ENCODE results near the gene IL16.

The IL16 gene

DNA sequence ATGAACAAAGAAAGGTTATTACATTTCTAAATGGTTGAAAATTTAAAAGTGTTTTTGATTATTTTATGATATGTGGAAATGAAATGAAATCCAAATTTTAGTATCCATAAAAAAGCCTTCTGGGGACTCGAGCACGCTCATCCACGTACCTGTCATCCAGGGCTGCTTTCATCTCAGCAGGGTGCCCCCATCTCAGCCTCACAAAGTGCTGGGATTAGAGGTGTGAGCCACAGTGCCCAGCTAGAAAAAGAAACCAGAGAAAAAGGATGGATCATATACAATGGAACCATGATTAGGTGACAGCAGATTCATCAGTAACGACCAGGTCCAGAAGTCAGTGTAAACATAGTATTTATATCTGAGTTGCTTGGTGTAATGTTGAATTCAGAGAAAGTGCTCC is 77.6 kb downstream of the IL16 start:
- Histone ChIP-seq H3K27me3 (ENCODE audit: insufficient read depth, low read length, poor library complexity) (no peaks in the 10 kb centered on the region), H2AFZ (ENCODE audit: low read depth, low read length) (no peak overlapping the region), H3K4me3 (ENCODE audit: low read depth in 1 of 2, low read length in 2 of 2) (no peak overlapping the region), H3K9ac (ENCODE audit: low read depth, low read length) (no peak overlapping the region), H3K79me2 (ENCODE audit: insufficient read depth, low read length) (no peaks in the 10 kb centered on the region), H3K27ac (ENCODE audit: low read length) (no peak overlapping the region), H3K4me2 (ENCODE audit: insufficient read depth, low read length) (no peak overlapping the region), H4K20me1 (ENCODE audit: insufficient read depth, low read length) (no peaks in the 10 kb centered on the region), H3K9me3 (ENCODE audit: insufficient read depth, low read length, severe bottlenecking) (peaks cover 12% of the 10 kb centered on the region), H3K4me1 (ENCODE audit: insufficient read depth, low read length) (peaks cover 12% of the 10 kb centered on the region), H3K36me3 (ENCODE audit: insufficient read depth, low read length) (no peaks in the 10 kb centered on the region)
- ATAC-seq (ENCODE audit: insufficient read depth, low read depth): no peak
- no peak for DNase-seq
- no peak for TF ChIP-seq EZH2 (IDR thresholded peaks at IDR 0.05; ENCODE audit: borderline replicate concordance, low read depth, low read length, severe bottlenecking)
- TF ChIP-seq, protein P1, sequence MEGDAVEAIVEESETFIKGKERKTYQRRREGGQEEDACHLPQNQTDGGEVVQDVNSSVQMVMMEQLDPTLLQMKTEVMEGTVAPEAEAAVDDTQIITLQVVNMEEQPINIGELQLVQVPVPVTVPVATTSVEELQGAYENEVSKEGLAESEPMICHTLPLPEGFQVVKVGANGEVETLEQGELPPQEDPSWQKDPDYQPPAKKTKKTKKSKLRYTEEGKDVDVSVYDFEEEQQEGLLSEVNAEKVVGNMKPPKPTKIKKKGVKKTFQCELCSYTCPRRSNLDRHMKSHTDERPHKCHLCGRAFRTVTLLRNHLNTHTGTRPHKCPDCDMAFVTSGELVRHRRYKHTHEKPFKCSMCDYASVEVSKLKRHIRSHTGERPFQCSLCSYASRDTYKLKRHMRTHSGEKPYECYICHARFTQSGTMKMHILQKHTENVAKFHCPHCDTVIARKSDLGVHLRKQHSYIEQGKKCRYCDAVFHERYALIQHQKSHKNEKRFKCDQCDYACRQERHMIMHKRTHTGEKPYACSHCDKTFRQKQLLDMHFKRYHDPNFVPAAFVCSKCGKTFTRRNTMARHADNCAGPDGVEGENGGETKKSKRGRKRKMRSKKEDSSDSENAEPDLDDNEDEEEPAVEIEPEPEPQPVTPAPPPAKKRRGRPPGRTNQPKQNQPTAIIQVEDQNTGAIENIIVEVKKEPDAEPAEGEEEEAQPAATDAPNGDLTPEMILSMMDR (IDR thresholded peaks at IDR 0.05; ENCODE audit: borderline replicate concordance, extremely low read depth, low read length, poor library complexity, severe bottlenecking): no peak

DNA sequence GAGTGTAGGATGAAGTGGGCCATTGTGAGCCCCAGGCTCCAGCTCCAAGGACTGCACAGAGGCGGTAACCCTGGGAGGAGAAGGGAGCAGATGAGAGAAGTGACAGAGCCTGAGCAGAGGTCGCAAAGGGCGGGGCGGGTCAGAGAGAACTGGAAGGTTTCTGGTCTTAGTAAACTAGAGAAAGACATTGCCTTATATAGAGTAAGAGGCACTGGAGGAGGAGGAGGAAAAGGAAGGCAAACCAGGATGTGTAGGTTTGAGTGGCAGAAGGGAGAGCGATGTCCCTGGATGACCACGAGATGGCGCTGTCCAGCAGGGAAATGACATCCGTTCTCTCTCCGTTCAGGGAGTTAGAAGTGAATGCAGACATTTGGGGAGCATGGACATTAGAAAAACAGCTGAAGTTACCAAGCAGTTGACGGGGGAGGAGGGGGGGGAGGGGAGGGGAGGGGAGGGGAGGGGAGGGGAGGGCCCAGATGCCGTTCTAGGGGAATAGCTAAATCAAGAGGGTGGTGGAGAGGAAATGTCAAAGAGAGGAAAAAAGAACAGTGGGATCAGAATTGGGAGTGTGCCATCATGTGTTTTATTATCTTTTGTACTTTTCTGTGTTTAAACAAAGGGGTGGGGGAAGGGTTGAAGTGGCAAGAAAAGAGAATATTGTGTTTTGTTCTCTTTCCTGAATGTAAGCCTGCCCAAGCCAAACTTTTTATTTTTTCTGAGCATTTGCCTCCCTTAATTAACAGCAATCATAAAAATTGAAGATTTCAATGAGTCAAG is 78.4 kb downstream of the IL16 start:
- peak; percentile 96 for ATAC-seq (ENCODE audit: insufficient read depth, low read depth)
- TF ChIP-seq, protein P1 (IDR thresholded peaks at IDR 0.05; ENCODE audit: borderline replicate concordance, extremely low read depth, low read length, poor library complexity, severe bottlenecking): peak; percentile 97
- no peak for TF ChIP-seq EZH2 (IDR thresholded peaks at IDR 0.05; ENCODE audit: borderline replicate concordance, low read depth, low read length, severe bottlenecking)
- H3K4me2 ChIP-seq (ENCODE audit: insufficient read depth, low read length): no peak overlapping the region
- DNase-seq: peak; percentile 75
- peaks cover 12% of the 10 kb centered on the region for H3K9me3 ChIP-seq (ENCODE audit: insufficient read depth, low read length, severe bottlenecking)
- peak overlapping the region; percentile 35; the same call in 1 of the 2 replicates for H2AFZ ChIP-seq (ENCODE audit: low read depth, low read length)
- no peaks in the 10 kb centered on the region for H3K27me3 ChIP-seq (ENCODE audit: insufficient read depth, low read length, poor library complexity)
- no peaks in the 10 kb centered on the region for H3K36me3 ChIP-seq (ENCODE audit: insufficient read depth, low read length)
- H3K79me2 ChIP-seq (ENCODE audit: insufficient read depth, low read length): no peaks in the 10 kb centered on the region
- H4K20me1 ChIP-seq (ENCODE audit: insufficient read depth, low read length): no peaks in the 10 kb centered on the region
- H3K4me1 ChIP-seq (ENCODE audit: insufficient read depth, low read length): peaks cover 9% of the 10 kb centered on the region
- H3K27ac ChIP-seq (ENCODE audit: low read length): peak overlapping the region; percentile 24; the same call in 1 of the 2 replicates
- H3K9ac ChIP-seq (ENCODE audit: low read depth, low read length): no peak overlapping the region
- H3K4me3 ChIP-seq (ENCODE audit: low read depth in 1 of 2, low read length in 2 of 2): no peak overlapping the region

DNA sequence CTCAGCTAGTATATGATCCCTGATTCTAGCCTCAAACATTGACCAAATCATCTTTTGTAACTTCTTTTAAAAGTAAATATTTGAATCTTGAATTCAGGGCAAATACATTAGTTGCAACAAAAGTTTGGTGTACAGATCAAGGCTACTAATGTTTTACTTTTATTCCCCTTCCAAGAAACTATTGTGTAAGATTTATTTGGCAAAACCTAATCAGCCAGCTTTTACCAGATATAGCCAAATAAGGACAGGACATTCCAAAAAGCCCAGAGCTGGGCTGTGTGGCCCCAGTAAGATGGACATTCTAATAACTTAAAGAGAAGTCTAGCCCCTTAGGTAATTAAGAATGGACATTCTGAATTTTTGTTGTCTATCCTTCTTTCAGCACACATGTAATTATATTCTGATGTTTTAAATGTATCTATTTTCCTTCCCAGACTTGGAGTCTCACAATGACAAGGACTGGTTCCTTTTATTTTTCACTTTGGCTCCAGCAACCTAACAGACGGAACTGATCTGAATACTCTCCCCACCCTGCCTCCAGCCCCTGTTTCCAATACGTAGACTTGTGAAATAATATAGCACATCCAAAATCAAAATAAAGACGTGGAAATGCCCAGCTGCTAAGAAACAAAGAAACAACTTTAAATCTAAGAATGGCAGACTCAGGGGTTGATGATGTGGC is 79.2 kb downstream of the IL16 start:
- H3K4me3 ChIP-seq (ENCODE audit: low read depth in 1 of 2, low read length in 2 of 2): no peak overlapping the region
- H3K4me2 ChIP-seq (ENCODE audit: insufficient read depth, low read length): no peak overlapping the region
- no peaks in the 10 kb centered on the region for H4K20me1 ChIP-seq (ENCODE audit: insufficient read depth, low read length)
- H3K27me3 ChIP-seq (ENCODE audit: insufficient read depth, low read length, poor library complexity): no peaks in the 10 kb centered on the region
- no peak overlapping the region for H3K9ac ChIP-seq (ENCODE audit: low read depth, low read length)
- H2AFZ ChIP-seq (ENCODE audit: low read depth, low read length): peak overlapping the region; percentile 2; the same call in 1 of the 2 replicates
- H3K79me2 ChIP-seq (ENCODE audit: insufficient read depth, low read length): no peaks in the 10 kb centered on the region
- ATAC-seq (ENCODE audit: insufficient read depth, low read depth) (no peak), DNase-seq (no peak)
- H3K9me3 ChIP-seq (ENCODE audit: insufficient read depth, low read length, severe bottlenecking): peaks cover 12% of the 10 kb centered on the region
- TF ChIP-seq, protein P1 (IDR thresholded peaks at IDR 0.05; ENCODE audit: borderline replicate concordance, extremely low read depth, low read length, poor library complexity, severe bottlenecking): no peak
- TF ChIP-seq EZH2 (IDR thresholded peaks at IDR 0.05; ENCODE audit: borderline replicate concordance, low read depth, low read length, severe bottlenecking): no peak
- peaks cover 9% of the 10 kb centered on the region for H3K4me1 ChIP-seq (ENCODE audit: insufficient read depth, low read length)
- H3K36me3 ChIP-seq (ENCODE audit: insufficient read depth, low read length): no peaks in the 10 kb centered on the region
- H3K27ac ChIP-seq (ENCODE audit: low read length): no peak overlapping the region; the same call in 1 of the 2 replicates

Data from DND-41 (cell line).